Skin of body (tissue), 2 donors: ENCODE results near the gene COL9A3. TPM values are rescaled to one million over a fixed set of nuclear protein-coding genes. Genes with fewer than 3 reads are reported as not detected.
"Not testable (repeated sequence)": the region's sequence is repeated elsewhere in the genome, so short reads cannot be mapped to it uniquely, and the experiment has no call there.

Source experiments
- DNase-seq: peaks from one replicate; lab custom pipeline; 2025; lab: John Stamatoyannopoulos, UW
- total RNA-seq: library from RNA; depleted of rRNA; stranded (reverse); fragments of >200 nt; gene quantifications from one replicate; pipeline ENCODE4 v1.2.3, GENCODE V29; 2014

The COL9A3 gene
- total RNA-seq, 1 donor from 2014 or later = 17.8 TPM

- not testable (repeated sequence) for DNase-seq
Measured at GRCh38 chr20:62853304-62853703, 36.5 kb downstream of the COL9A3 start.

GRCh38 chr20:62854121-62854520 lies 37.3 kb downstream of the COL9A3 start:
- no peak for DNase-seq

- DNase-seq = no peak
Measured at GRCh38 chr20:62855120-62855519, 38.3 kb downstream of the COL9A3 start.

- no peak for DNase-seq
Measured at GRCh38 chr20:62856931-62857619, 40.2 kb downstream of the COL9A3 start.

- DNase-seq = no peak
Measured at GRCh38 chr20:62858058-62858830, 41.4 kb downstream of the COL9A3 start.

- DNase-seq = no peak
Measured at GRCh38 chr20:62859721-62860120, 42.9 kb downstream of the COL9A3 start.

GRCh38 chr20:62860391-62860923 lies 43.6 kb downstream of the COL9A3 start:
- peak; percentile 28 for DNase-seq

- no peak for DNase-seq
Measured at GRCh38 chr20:62860924-62861691, 44.3 kb downstream of the COL9A3 start.

GRCh38 chr20:62861726-62862336 lies 45.0 kb downstream of the COL9A3 start, which contains the start of gene TCFL5:
Gene TCFL5 (minus strand): TSS chr20:62861822. CDS start chr20:62861670, 152 bp downstream.
- peak; percentile 83 for DNase-seq

- DNase-seq = no peak
Measured at GRCh38 chr20:62864207-62864606, 47.4 kb downstream of the COL9A3 start.

- no peak for DNase-seq
Measured at GRCh38 chr20:62872184-62872847, 55.5 kb downstream of the COL9A3 start.

GRCh38 chr20:62872862-62873261 lies 56.0 kb downstream of the COL9A3 start:
- DNase-seq = no peak

- no peak for DNase-seq
Measured at GRCh38 chr20:62873280-62873679, 56.4 kb downstream of the COL9A3 start.

- DNase-seq = not testable (repeated sequence)
Measured at GRCh38 chr20:62873681-62874031, 56.8 kb downstream of the COL9A3 start.

GRCh38 chr20:62874964-62875344 lies 58.1 kb downstream of the COL9A3 start:
- no peak for DNase-seq

GRCh38 chr20:62875419-62876361 lies 58.8 kb downstream of the COL9A3 start:
- DNase-seq = peak; percentile 79

- DNase-seq = no peak
Measured at GRCh38 chr20:62876501-62876901, 59.7 kb downstream of the COL9A3 start.

GRCh38 chr20:62876902-62877816 lies 60.3 kb downstream of the COL9A3 start:
- peak; percentile 61 for DNase-seq
